Mammary epithelial cell (primary cell): Measurements from ENCODE around the gene SRRD.

Source experiments
- CTCF ChIP-seq, 2 donors: IDR thresholded peaks in 1 of 2; conservative IDR thresholded peaks in 1 of 2; 2 replicates each; pipeline ENCODE4 v1.5.1; 2011 to 2012; ENCODE audit warnings: inconsistent platforms in 2 of 2, low read length in 2 of 2, mild to moderate bottlenecking in 2 of 2, control low read depth in 1 of 2, low read depth in 1 of 2; ENCODE audit not compliant: insufficient read depth in 1 of 2; ENCODE audit errors: extremely low read depth in 1 of 2
- EZH2 ChIP-seq: IDR thresholded peaks from 2 replicates; pipeline ENCODE4 v1.6.1; 2012; ENCODE audit warnings: low read length, inconsistent platforms, borderline replicate concordance

GRCh38 chr22:26480611-26480932, 3.1 kb upstream of the SRRD start:
- no peak for TF ChIP-seq EZH2
- no peak for TF ChIP-seq CTCF (conservative IDR thresholded peaks at IDR 0.05 in 1 of 2, IDR thresholded peaks at IDR 0.05 in 1 of 2; ENCODE audit: extremely low read depth in 1 of 2, insufficient read depth in 1 of 2, low read depth in 1 of 2, low read length in 2 of 2)
